GM21367 (cell line): Measurements from ENCODE around the gene RUNX2.

Source experiments
- ATAC-seq: cut with Tn5 transposase; IDR thresholded peaks from one replicate; pipeline ENCODE4 v1.9.1; 2021; ENCODE audit not compliant: unreplicated experiment

The RUNX2 gene

DNA sequence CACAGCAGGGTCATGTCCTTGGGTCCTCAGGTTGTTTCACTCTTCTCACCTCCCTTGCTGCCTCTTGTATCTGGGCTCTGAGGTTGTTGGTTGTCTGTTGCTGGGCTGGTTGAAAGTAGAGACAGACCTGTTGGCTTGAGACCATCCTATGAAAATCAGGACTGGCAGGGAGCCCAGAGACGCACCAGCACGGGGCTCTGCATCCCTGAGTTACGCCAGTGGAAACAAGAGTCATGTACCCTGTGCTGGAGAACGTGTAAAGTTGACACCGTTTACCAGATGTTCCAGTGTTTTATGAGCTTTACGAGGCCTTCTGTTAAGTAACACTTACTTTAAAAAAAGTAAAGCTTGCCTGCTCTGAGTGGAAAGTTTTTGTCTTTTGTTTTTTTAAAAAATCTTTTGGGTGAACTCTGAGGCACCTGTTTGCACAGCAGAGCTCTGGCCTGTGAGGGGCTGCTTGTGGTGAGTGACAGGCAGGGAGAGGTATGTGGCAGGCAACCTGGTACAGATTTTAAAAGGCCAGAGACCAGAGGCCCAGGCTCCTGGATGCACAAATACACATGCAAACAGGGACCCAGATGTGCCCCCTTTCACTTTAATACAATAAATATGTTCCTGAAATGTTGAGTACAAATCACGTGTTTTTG, 309.6 kb downstream of the RUNX2 start:
- no peak for ATAC-seq

DNA sequence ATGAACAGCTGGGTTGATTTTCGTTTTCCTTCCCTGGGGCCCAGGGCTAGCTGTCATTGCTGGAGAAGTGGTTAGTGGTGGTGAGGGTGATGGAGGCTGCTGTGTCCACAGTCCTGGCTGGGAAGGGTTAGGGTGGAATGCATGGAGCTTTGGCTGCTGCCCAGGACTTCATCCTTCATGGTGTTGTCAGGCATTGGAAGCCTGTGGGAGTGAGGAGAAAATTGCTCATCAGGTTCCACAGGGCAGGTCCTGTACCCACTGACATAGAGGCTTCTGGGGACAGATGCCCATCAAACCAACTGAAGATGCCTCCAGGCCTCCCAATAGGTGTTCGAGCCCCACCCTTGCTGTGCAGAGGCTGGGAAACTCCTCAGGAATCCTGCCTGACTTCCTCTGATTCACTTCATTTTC, 312.0 kb downstream of the RUNX2 start:
- no peak for ATAC-seq

DNA sequence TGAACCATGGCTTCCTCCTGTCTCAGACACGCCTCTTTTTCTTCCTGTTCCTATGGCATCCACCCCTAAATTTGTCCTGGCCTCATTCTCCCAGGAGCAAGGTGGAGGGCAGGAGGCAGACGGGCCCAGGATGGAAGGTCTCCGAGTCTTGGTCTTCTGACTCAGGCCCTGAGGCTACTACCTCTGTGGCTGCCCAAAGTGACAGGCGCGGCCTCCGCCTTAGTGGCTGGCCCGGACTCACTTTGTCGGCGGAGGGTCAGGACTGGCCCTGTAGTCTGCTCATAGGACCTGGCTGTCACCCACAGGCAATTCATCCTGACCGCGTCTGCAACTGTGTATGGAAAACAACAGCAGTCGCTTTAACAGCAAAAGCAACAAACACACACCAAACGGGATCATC, 312.7 kb downstream of the RUNX2 start:
- no peak for ATAC-seq

DNA sequence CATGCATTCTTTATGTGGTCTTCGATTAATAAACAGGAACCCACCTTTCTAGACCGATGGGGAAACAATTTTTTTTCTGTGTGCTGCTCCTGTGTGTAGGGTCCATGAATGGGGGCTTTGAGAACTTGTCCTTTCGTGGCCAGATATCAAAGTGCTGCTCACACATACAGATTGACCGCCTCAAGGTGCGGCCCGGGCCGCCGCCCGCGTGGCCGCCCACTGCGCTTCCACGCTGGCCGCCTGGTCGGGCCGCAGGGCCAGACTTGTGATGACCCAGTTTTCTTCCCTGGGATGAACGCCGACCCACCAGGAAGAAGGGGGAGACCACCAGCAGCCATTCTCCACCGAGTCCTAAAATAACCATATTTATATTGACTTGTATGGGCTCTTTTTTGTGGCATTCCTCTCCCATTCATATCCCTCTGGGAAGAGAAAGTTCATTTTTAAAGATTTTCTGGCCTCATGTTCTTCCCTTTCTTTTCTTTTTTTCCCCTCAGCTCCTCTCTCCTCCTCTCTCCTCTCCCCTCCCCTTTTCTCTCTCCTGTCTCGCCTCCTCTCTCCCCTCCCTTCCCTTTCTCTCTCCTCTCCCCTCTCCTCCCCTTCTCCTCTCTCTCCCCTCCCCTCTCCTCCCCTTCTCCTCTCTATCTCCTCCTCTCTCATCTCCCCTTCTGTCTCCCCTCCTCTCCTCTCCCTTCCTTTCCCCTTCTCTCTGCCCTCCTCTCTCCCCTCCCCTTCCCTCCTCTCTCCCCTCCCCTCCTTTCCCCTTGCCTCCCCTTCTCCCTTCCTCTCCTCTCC, 314.4 kb downstream of the RUNX2 start:
- no peak for ATAC-seq

DNA sequence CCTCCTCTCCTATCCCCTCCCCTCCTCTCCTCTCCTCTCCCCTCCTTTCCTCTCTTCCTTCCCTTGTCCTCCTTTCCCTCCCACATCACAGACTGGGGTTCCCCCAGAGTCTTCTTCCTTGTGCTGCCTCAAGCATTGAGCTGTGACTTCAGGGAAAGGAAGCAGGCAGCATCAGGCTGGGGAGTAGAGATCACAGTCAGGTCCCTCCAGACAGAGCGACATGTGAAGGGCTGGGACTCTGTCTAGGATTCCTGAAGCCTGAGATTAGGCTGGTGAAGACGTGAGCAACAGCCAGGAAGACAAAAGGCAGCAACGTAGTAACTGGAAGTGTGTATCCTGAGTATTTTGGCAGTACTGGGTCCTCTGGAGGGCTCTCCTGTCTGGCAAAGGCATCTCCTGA, 315.0 kb downstream of the RUNX2 start:
- ATAC-seq: no peak

DNA sequence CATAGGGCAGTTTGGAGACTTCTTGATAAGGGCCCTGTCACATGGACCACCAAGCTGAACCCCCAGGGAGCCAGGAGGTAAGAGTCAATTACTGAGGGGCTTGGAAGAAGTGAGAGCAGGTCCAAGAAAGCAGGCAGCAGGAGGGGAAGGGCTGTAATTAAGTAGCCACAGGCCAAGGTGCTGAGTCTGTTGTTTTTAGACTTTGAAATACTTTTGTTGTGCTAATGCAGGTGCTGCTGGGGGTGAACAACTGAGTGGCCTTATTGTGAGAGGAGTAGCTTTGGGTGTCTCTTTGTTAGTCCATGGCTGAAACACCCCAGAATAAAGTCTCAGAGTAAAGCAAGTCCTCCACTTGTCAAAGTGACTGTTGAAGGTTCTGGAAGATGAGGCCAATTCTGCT, 316.6 kb downstream of the RUNX2 start:
- no peak for ATAC-seq

DNA sequence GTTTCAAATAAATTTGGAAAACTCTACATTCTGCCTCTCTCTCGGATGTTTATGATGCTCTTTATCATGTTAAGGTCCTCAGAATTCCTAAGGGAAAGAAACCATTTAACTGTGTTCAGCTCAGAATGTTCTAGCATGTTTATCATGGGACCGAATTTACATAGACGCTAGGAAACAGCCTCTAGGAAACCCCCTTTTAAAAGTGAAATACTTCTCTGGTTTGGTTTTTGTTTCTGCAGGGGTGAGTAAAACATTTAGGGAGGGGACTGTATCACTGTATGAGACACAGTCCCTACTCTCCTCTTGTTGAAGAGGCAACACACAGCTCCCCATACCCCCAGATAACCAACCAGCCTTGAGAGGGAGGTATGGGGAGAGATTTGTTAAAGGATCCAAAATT, 317.2 kb downstream of the RUNX2 start:
- ATAC-seq: no peak

DNA sequence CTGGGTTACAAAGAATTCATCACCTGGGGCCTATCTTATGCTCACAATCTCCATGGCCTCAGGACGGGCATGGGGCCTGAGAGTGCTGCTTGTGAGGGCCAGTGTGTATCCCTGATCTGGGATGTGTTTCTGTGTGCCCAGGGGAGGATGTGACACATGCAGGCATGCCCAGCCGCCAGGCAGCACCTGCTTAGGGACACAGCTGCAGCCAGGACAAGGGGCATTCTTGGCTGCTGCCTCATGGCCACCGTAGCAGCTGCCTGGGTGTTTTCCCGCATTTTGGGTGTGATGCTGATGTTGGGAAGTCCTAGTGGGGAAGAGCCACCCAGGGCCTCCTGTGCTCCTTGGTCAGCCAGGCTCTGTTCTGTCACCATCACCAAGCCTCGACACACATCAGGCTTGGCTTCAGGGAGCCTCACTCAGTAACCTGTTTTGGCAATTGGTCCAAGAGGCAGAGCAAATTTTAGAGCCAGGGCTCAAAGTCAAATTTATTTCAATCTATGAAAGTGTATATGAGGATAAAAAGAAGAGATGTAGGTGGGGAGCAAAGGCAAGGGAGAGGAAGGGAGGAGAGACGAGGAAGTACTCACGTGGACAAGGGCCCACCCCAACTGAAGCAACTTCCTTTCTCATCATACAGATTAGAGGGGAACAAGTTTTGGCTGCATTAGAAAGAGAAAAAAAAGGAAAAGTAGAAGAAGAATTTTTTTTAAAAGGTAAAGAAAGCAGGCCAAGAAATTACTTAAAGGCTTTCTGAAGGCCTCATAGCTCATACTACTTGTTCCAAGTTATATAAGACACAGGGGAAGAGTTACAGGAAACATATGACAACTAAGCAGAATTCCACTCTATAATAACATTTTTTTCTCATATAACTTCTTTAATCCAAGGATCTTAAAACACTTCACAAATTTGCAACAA, 319.5 kb downstream of the RUNX2 start:
- ATAC-seq: no peak

DNA sequence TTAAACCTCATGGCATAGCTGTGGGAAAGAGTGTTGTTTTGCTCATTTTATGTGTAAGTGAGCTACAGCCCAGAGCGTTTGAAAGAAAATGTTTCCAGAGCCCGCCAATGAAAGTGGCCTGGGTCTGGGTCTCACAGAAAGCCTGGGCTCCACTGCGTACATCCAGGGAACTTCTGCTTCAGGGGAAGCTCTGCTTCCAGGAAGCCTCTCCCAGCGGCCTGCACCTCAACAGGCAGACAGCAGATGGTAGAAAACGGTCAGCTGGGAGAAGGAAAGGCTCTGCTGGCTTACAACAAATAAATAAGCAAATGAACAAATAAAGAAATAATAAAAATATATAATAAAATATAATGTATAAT, 320.1 kb downstream of the RUNX2 start:
- ATAC-seq: no peak

DNA sequence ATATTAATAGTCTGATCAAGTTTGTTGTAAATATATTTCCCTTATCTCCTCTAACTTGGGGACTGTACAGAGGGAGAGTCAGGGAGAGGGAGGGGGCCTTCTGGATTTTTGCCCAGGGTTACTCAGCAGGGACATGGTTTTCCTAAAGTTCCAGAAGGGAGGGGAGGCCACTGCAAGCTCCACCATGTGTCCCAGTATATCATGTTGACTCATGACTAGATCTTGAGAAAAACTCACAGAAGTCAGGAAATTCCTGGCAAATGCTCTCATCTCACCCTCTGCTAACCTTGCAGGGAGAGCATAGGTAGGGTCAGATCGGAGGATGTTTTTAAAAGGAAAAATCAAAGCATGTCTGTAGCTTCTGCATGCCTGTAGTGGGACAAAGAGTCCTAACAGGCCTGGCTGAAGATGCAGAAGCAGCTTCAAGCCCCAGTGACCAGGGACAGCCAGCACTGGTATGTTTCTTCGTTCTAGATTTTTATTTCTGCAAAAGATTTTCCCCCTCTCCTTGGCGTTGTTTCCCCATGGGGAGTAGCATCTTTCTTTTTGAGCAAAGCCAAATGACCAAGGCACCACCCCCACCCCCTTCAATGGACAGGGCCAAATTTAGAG, 322.5 kb downstream of the RUNX2 start:
- no peak for ATAC-seq

DNA sequence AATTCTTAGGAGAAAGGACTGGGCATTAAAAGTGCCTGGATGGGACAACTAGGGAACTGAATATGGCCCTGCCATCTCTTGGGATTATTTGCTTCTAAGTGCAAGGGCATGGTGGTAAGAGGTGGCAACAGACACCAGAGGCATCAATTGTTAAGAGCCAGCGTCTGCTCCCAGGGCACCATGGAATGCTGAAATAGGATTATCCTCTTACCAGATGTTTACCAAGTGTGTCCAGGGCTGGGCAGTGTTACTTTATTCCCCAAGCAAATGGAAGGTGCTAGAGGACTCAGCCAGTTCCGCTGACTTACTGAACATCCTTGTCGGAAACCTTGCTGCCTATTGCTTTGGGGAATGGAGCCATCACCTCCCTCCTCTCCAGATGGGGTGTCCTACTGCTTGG, 323.2 kb downstream of the RUNX2 start:
- ATAC-seq: no peak

DNA sequence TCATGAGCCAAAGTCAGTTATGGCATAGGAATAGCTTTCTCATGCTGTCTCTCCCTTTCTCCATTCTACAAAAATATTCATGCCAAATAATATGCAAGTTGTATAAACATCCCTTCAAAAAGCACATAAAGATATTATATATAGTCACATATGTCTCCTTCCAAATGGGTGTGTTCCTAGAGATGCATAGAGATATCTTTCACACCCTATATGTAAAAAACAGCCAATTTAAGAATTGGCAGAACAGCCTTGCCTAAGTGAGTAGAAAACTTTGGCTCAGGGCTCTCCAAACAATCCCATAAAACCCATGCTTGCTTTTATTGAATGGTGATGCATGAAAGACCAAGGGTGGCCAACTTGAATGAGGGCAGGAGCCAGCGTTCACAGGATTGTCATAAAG, 324.3 kb downstream of the RUNX2 start:
- no peak for ATAC-seq

DNA sequence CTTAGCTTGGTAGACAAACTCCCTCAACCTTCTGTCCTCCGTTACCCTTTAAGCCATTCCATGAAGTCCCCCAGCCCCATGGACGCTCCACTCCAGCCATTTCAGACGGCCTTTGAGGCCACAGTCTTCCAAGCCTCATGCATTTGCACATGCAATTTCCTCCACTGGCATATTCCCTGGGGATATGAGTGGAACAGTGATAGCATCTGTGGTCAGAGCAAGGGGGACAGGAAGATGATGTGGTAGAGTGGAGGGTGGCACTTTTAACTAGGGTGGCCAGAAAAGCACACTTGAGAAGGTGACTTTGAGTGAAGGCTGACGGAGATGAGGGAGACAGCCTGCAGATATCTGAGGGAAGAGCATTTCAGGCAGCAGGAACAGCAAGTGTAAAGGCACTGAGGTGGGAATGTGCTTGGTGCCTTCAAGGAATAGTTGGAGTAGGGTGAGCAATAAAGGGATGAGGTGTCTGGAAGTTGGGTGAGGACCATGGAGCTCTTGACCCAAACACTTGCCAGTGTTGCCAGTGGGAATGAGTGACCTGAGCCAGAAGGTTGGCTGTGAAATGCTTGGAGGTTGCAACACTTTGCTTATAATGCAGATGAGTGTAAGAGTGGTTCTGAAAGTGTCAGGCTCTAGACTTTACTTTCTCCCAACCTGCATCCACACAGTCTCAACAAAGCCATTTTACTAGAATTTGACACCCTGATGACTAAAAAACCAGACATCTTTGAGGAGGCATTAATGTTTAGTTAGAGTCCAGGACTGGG, 325.2 kb downstream of the RUNX2 start:
- ATAC-seq: no peak

DNA sequence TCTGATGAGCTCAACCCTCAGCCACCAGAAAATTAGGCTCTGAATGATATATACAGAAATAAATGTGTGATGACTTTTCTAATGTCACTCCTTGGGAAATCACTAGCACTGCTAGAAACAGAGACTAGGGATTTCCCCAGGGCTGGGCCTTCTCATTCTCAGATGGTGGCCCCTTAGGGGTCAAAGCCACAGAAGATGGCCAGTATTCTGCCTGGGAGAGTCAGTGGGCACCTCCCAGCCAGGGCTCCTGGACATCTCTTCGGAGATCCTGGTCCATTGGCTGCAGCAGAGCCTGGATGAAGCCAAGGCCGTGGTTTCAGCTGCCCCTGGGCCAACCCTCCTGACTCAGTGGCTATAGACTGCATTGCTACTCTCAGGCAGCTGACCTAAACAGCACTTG, 326.5 kb downstream of the RUNX2 start:
- no peak for ATAC-seq

DNA sequence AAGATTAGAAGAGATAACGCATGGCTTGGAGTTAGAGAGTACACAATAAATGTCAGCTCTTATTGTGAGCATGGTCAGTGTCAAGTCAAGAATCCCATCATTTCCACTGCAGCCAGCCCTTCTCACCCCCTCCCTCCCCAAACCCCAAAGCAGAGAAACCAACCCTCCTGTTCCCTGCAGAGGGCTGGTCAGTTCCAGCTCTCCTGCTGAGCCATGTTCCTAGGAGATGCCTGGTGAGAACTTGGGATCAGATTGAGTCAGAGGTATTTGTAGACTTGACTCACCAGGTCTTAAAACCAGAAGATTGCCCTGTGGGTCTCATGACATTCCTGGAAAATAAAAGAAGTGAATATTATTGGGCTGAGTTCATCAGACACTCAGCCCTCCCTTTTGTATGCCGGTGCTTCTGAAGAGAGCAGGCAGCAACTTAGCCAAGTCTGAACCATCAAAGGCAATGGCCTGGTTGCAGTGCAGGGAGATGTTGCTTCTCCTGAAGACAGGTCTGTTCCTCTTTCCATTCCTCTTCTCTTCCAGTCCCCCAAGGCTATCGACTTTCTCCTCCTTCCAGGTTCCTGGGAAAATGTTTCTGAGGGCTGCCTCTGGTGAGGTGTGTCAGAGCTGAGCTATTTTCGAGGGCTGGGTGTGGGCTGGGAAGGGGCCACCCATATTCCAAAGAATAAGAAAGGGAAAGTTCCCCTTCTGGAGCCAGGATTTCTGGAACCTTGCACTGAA, 327.8 kb downstream of the RUNX2 start:
- no peak for ATAC-seq

DNA sequence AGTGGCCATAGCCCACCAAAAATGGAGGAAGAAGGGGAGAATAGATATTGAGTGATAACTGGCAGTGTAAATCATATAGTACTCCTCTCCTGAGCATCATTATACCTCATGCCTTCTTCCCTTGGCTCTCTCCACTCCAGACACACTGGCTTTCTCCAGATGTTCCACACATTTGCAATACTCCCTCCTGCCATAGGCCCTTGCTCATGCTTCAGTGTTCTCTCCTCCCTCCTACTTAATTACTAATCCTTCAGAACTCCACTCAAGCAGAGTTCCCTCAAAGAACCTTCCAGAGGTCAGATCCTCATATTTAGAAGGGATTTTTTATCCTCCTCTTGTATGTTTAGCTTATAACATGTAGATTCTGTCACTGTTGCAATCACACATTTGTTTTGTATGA, 329.1 kb downstream of the RUNX2 start:
- ATAC-seq: no peak

DNA sequence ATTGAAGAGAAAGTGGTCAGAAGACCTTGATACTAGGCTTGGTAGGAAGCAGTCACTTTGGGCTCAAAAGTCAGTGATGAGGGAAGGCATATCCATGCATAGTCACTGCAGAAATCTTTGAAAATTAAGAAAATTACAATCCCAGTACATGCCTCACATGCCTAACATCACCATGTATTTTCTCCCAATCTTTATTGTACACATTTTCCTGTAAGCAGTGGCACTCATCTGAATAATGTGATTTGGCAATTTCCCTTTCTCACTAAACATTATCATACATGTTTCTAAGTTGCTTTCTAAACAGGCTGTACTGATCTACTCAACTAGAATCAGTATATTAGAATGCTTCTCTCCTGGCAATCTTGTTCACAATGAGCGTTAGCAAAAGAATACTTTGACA, 330.3 kb downstream of the RUNX2 start:
- ATAC-seq: no peak

DNA sequence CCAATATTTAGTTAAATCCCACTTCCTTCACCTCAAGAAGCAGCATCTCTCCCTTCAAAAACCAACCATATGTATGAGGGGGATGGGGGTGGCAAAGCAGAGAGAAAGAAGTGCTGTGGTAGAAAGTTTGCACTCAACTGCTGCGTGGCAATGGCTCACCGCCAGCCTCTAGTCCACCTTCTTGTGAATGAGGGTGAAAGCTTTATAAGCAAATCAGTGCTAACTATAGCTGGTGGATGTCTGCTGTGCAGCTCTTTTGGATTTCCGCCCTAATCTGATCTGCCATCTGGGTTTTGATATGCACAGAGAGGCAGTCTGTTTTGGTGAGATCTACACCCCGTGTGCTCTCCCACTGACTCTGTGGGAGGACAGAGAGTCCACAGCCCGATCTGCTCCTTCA, 330.8 kb downstream of the RUNX2 start:
- no peak for ATAC-seq

DNA sequence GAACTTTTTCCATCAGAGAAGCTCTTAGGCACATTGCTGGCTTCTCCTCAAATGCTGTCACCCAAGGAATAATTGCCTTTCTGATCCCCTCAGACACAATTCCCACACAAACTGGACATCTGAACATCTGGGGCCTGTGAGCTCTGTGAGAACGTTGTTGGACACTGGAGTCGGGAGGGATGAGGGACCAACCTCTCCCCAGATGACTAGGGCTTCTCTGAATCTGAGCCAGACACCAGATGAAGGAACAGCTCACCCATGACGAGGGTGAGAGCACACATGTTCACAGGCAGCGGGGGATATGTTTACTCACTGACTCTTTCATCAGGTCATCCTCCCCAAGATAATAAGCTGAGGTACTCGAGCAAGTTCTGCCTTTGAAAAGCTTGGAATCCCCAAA, 333.5 kb downstream of the RUNX2 start:
- ATAC-seq: no peak
